GM23338 (cell line): ENCODE data around the gene ADRB2. TPM values are rescaled to one million over a fixed set of nuclear protein-coding genes. Genes with fewer than 3 reads are reported as not detected.

Source experiments
- ATAC-seq: fragments of 200-7000 bp; cut with Tn5 transposase; 3 replicates; pipeline ENCODE4 v1.9.1; 2020
- DNase-seq: peaks from one replicate; pipeline ENCODE4 v3.0.0-alpha.2; 2015; ENCODE audit warnings: low spot score
- H2AFZ ChIP-seq: fragments of 200-600 bp; sonication (generic); 2 replicates; pipeline ENCODE4 v1.8.0; 2016; ENCODE audit warnings: antibody characterized with exemption, mild to moderate bottlenecking, moderate library complexity
- H3F3A ChIP-seq: fragments of 200-600 bp; sonication (generic); replicated peaks from 2 replicates; pipeline ENCODE4 v1.8.0; 2017; ENCODE audit warnings: antibody characterized with exemption, mixed run types, low read depth
- H3K27ac ChIP-seq: fragments of 200-600 bp; sonication (generic); 2 replicates; pipeline ENCODE4 v1.6.1; 2016; ENCODE audit warnings: low read depth
- H3K27me3 ChIP-seq: fragments of 200-600 bp; sonication (generic); 2 replicates; pipeline ENCODE4 v1.8.0; 2016; ENCODE audit warnings: mild to moderate bottlenecking, mixed run types, moderate library complexity; ENCODE audit not compliant: insufficient read depth
- H3K36me3 ChIP-seq: fragments of 200-600 bp; sonication (generic); 2 replicates; pipeline ENCODE4 v1.8.0; 2016; ENCODE audit warnings: mild to moderate bottlenecking; ENCODE audit not compliant: insufficient read depth
- H3K4me1 ChIP-seq: fragments of 200-600 bp; sonication (generic); 2 replicates; pipeline ENCODE4 v1.8.0; 2016; ENCODE audit warnings: mild to moderate bottlenecking, moderate library complexity; ENCODE audit not compliant: insufficient read depth
- H3K4me2 ChIP-seq: fragments of 200-600 bp; sonication (generic); 2 replicates; pipeline ENCODE4 v1.7.1; 2017; ENCODE audit warnings: mixed run types
- H3K4me3 ChIP-seq: fragments of 200-600 bp; sonication (generic); 2 replicates; pipeline ENCODE4 v1.6.1; 2016; ENCODE audit warnings: mixed run types
- H3K79me2 ChIP-seq: fragments of 200-600 bp; sonication (generic); replicated peaks from 2 replicates; pipeline ENCODE4 v1.8.0; 2017; ENCODE audit warnings: mild to moderate bottlenecking; ENCODE audit not compliant: insufficient read depth
- H3K9me2 ChIP-seq: fragments of 200-600 bp; sonication (generic); 2 replicates; pipeline ENCODE4 v1.8.0; 2017; ENCODE audit not compliant: insufficient read depth
- H4K20me1 ChIP-seq: fragments of 200-600 bp; sonication (generic); replicated peaks from 2 replicates; pipeline ENCODE4 v1.8.0; 2017; ENCODE audit warnings: mild to moderate bottlenecking; ENCODE audit not compliant: insufficient read depth
- H3K27ac Mint-ChIP-seq: 2 replicates; pipeline ENCODE4 v1.8.0; 2020; ENCODE audit warnings: inconsistent platforms, mild to moderate bottlenecking, moderate library complexity, mixed read lengths
- H3K27me3 Mint-ChIP-seq: 3 replicates; pipeline ENCODE4 v1.8.0; 2022; ENCODE audit warnings: low read depth, mild to moderate bottlenecking, moderate library complexity, mixed read lengths, inconsistent platforms; ENCODE audit not compliant: insufficient read depth, poor library complexity
- H3K36me3 Mint-ChIP-seq: 3 replicates; pipeline ENCODE4 v1.8.0; 2021; ENCODE audit warnings: low read depth, mild to moderate bottlenecking, inconsistent platforms, moderate library complexity, mixed read lengths
- H3K4me1 Mint-ChIP-seq: 3 replicates; pipeline ENCODE4 v1.8.0; 2020; ENCODE audit warnings: mild to moderate bottlenecking, inconsistent platforms, mixed read lengths
- H3K4me3 Mint-ChIP-seq: 3 replicates; pipeline ENCODE4 v1.8.0; 2021; ENCODE audit warnings: moderate library complexity, mild to moderate bottlenecking, inconsistent platforms, mixed read lengths
- H3K9me3 Mint-ChIP-seq: 3 replicates; pipeline ENCODE4 v1.8.0; 2020; ENCODE audit warnings: moderate library complexity, mild to moderate bottlenecking, inconsistent platforms, mixed read lengths
- EZH2 ChIP-seq: fragments of 200-600 bp; sonication (generic); IDR thresholded peaks from one replicate; pipeline ENCODE4 v1.8.0; 2017; ENCODE audit warnings: antibody characterized with exemption, mild to moderate bottlenecking, low read depth; ENCODE audit not compliant: unreplicated experiment
- EZH2phosphoT487 ChIP-seq: fragments of 200-600 bp; sonication (generic); IDR thresholded peaks from one replicate; pipeline ENCODE4 v1.8.1; 2018; ENCODE audit warnings: antibody characterized with exemption; ENCODE audit not compliant: unreplicated experiment
- NANOG ChIP-seq: IDR thresholded peaks from 2 replicates; pipeline ENCODE4 v1.6.1; 2016; ENCODE audit warnings: antibody characterized with exemption, borderline replicate concordance
- REST ChIP-seq: IDR thresholded peaks from one replicate; pipeline ENCODE4 v1.6.1; 2018; ENCODE audit warnings: antibody characterized with exemption; ENCODE audit not compliant: unreplicated experiment
- STAT1 ChIP-seq: IDR thresholded peaks from one replicate; pipeline ENCODE4 v1.6.1; 2016; ENCODE audit warnings: antibody characterized with exemption; ENCODE audit not compliant: unreplicated experiment
- ZNF114 ChIP-seq: fragments of 250-450 bp; sonication (Bioruptor Pico); IDR thresholded peaks from 2 replicates; pipeline ENCODE4 v1.5.0; 2020; ENCODE audit warnings: mild to moderate bottlenecking, moderate library complexity
- ZNF331 ChIP-seq: fragments of 250-450 bp; sonication (Bioruptor Pico); IDR thresholded peaks from 2 replicates; pipeline ENCODE4 v1.5.0; 2020; ENCODE audit warnings: low read depth, mild to moderate bottlenecking, moderate library complexity
- ZNF462 ChIP-seq: fragments of 250-450 bp; sonication (Bioruptor Pico); IDR thresholded peaks from 2 replicates; pipeline ENCODE4 v1.5.0; 2020; ENCODE audit warnings: mild to moderate bottlenecking, moderate library complexity
- polyA plus RNA-seq: library from polyadenylated mRNA; unstranded; fragments of >200 nt; fragmentation: Nextera tagmentation; extraction: Ambion mirVana; gene quantifications from 2 replicates; pipeline ENCODE4 v1.2.1, GENCODE V29; 2016
- total RNA-seq: library from RNA; depleted of rRNA; stranded (reverse); fragments of >200 nt; shearing (Covaris generic); gene quantifications from 2 replicates; pipeline ENCODE4 v1.2.3, GENCODE V29; 2014

The ADRB2 gene
- total and polyA plus RNA-seq, 2 experiments from 2014 or later, result 0.44 to 1.3 TPM

- TF ChIP-seq ZNF462 (CRISPR knock-in tag), result no peak
- no peak for TF ChIP-seq EZH2phosphoT487
- TF ChIP-seq ZNF114 (CRISPR knock-in tag), result no peak
- TF ChIP-seq REST, result no peak
These were observed 6.7 kb downstream of the ADRB2 start (continued) for GRCh38 chr5:148833122-148833521.

GRCh38 chr5:148833925-148834324, 7.5 kb downstream of the ADRB2 start:
- Mint-ChIP-seq H3K36me3 (no peaks in the 10 kb centered on the region), H3K9me3 (no peaks in the 10 kb centered on the region), H3K4me3 (no peak overlapping the region), H3K27ac (no peak overlapping the region), H3K4me1 (peaks cover 20% of the 10 kb centered on the region), H3K27me3 (peaks cover 3% of the 10 kb centered on the region)
- Histone ChIP-seq H3K4me2 (no peak overlapping the region), H3K79me2 (no peaks in the 10 kb centered on the region), H3F3A (no peaks in the 10 kb centered on the region), H4K20me1 (no peaks in the 10 kb centered on the region), H2AFZ (no peak overlapping the region), H3K9me2 (no peaks in the 10 kb centered on the region), H3K4me1 (peaks cover 4% of the 10 kb centered on the region; the same call in 1 of the 2 replicates), H3K27ac (no peak overlapping the region), H3K36me3 (no peaks in the 10 kb centered on the region), H3K4me3 (no peak overlapping the region), H3K27me3 (no peaks in the 10 kb centered on the region)
- no peak for ATAC-seq
- no peak for DNase-seq
- no peak for TF ChIP-seq EZH2phosphoT487
- TF ChIP-seq STAT1, result no peak
- no peak for TF ChIP-seq NANOG
- no peak for TF ChIP-seq REST
- TF ChIP-seq EZH2, result no peak
- TF ChIP-seq ZNF331 (CRISPR knock-in tag), result no peak
- no peak for TF ChIP-seq ZNF114 (CRISPR knock-in tag)
